HCT116 (cell line): ENCODE measurements around the gene LAMA4.

ENCODE experiments used
- CTCF ChIP-seq, 3 experiments: fragments of 200-600 bp in 1 of 3; sonication (generic) in 1 of 3; IDR thresholded peaks in 2 of 3; conservative IDR thresholded peaks in 1 of 3; 2 replicates each; pipeline ENCODE4 v1.5.1; 2012 to 2017; ENCODE audit warnings: low read depth in 2 of 3, low read length in 2 of 3, antibody characterized with exemption in 1 of 3, borderline replicate concordance in 1 of 3, control low read depth in 1 of 3, mild to moderate bottlenecking in 1 of 3, mixed read lengths in 1 of 3, mixed run types in 1 of 3, moderate library complexity in 1 of 3; ENCODE audit not compliant: insufficient read depth in 1 of 3
- EGR1 ChIP-seq: IDR thresholded peaks from 2 replicates; pipeline ENCODE4 v1.6.1; 2012; ENCODE audit warnings: low read depth
- MAX ChIP-seq: IDR thresholded peaks from 2 replicates; pipeline ENCODE4 v1.6.1; 2012
- TCF7L2 ChIP-seq: IDR thresholded peaks from 2 replicates; pipeline ENCODE4 v1.7.0; 2011; ENCODE audit warnings: borderline replicate concordance, inconsistent platforms; ENCODE audit not compliant: insufficient read depth, insufficient read length; ENCODE audit errors: extremely low read depth
- YY1 ChIP-seq: IDR thresholded peaks from 2 replicates; pipeline ENCODE4 v1.6.1; 2011; ENCODE audit warnings: low read length, low read depth, moderate library complexity, mild to moderate bottlenecking; ENCODE audit not compliant: insufficient replicate concordance; ENCODE audit errors: extremely low read depth
- ZFX ChIP-seq: fragments of 450-650 bp; IDR thresholded peaks from 2 replicates; pipeline ENCODE4 v1.6.1; 2017

GRCh38 chr6:112207131-112207530, 47.2 kb downstream of the LAMA4 start:
- TF ChIP-seq CTCF (IDR thresholded peaks at IDR 0.05 in 2 of 3, conservative IDR thresholded peaks at IDR 0.05 in 1 of 3; ENCODE audit: borderline replicate concordance in 1 of 3, insufficient read depth in 1 of 3, low read depth in 2 of 3, low read length in 2 of 3): no peak
- no peak for TF ChIP-seq TCF7L2
- TF ChIP-seq EGR1: no peak
- no peak for TF ChIP-seq YY1
- no peak for TF ChIP-seq MAX
- no peak for TF ChIP-seq ZFX
